ENCODE data around the gene VWA5B1.

The VWA5B1 gene

GRCh38 chr1:20344738-20345137 lies 54.1 kb downstream of the VWA5B1 start:
- no peaks in the 10 kb centered on the region for H3K9me3 ChIP-seq (ENCODE audit: insufficient read depth, low read length)
- H2AFZ ChIP-seq (ENCODE audit: low read depth, low read length), result no peak overlapping the region
- no peaks in the 10 kb centered on the region for H4K20me1 ChIP-seq (ENCODE audit: insufficient read depth, low read length)
- H3K79me2 ChIP-seq (ENCODE audit: low read length), result no peaks in the 10 kb centered on the region
- H3K4me2 ChIP-seq (ENCODE audit: low read length), result no peak overlapping the region
- peaks cover 4% of the 10 kb centered on the region; the same call in 1 of the 2 replicates for H3K27me3 ChIP-seq (ENCODE audit: low read depth, low read length)
- H3K4me3 ChIP-seq (ENCODE audit: low read length), result no peak overlapping the region
- no peak overlapping the region for H3K27ac ChIP-seq (ENCODE audit: low read length)
- H3K9ac ChIP-seq (ENCODE audit: low read length), result no peak overlapping the region
- H3K4me1 ChIP-seq (ENCODE audit: low read length), result no peaks in the 10 kb centered on the region
- no peak for TF ChIP-seq EZH2phosphoT487 (IDR thresholded peaks at IDR 0.05; ENCODE audit: low read depth)
- TF ChIP-seq CTCF (IDR thresholded peaks at IDR 0.05; ENCODE audit: low read depth, low read length), result no peak
- no peaks in the 10 kb centered on the region for H3K36me3 ChIP-seq (replicated peaks; ENCODE audit: low read depth, low read length)

- Histone ChIP-seq H4K20me1 (ENCODE audit: insufficient read depth, low read length) (no peaks in the 10 kb centered on the region), H3K4me1 (ENCODE audit: low read length) (no peaks in the 10 kb centered on the region), H3K9ac (ENCODE audit: low read length) (no peak overlapping the region), H3K4me3 (ENCODE audit: low read length) (no peak overlapping the region), H3K79me2 (ENCODE audit: low read length) (no peaks in the 10 kb centered on the region), H2AFZ (ENCODE audit: low read depth, low read length) (no peak overlapping the region), H3K4me2 (ENCODE audit: low read length) (no peak overlapping the region), H3K36me3 (replicated peaks; ENCODE audit: low read depth, low read length) (no peaks in the 10 kb centered on the region), H3K27me3 (ENCODE audit: low read depth, low read length) (peaks cover 4% of the 10 kb centered on the region; the same call in 1 of the 2 replicates), H3K27ac (ENCODE audit: low read length) (no peak overlapping the region), H3K9me3 (ENCODE audit: insufficient read depth, low read length) (no peaks in the 10 kb centered on the region)
- TF ChIP-seq EZH2phosphoT487 (IDR thresholded peaks at IDR 0.05; ENCODE audit: low read depth), result no peak
- no peak for TF ChIP-seq CTCF (IDR thresholded peaks at IDR 0.05; ENCODE audit: low read depth, low read length)
Measured at GRCh38 chr1:20345419-20345818, 54.7 kb downstream of the VWA5B1 start.

- Histone ChIP-seq H2AFZ (ENCODE audit: low read depth, low read length) (no peak overlapping the region), H3K27ac (ENCODE audit: low read length) (no peak overlapping the region), H3K9ac (ENCODE audit: low read length) (no peak overlapping the region), H3K4me3 (ENCODE audit: low read length) (no peak overlapping the region), H3K9me3 (ENCODE audit: insufficient read depth, low read length) (no peaks in the 10 kb centered on the region), H3K4me2 (ENCODE audit: low read length) (no peak overlapping the region), H3K4me1 (ENCODE audit: low read length) (no peaks in the 10 kb centered on the region), H3K27me3 (ENCODE audit: low read depth, low read length) (no peaks in the 10 kb centered on the region), H3K79me2 (ENCODE audit: low read length) (no peaks in the 10 kb centered on the region), H4K20me1 (ENCODE audit: insufficient read depth, low read length) (no peaks in the 10 kb centered on the region), H3K36me3 (replicated peaks; ENCODE audit: low read depth, low read length) (no peaks in the 10 kb centered on the region)
- TF ChIP-seq EZH2phosphoT487 (IDR thresholded peaks at IDR 0.05; ENCODE audit: low read depth) (no peak), CTCF (IDR thresholded peaks at IDR 0.05; ENCODE audit: low read depth, low read length) (no peak)
Measured at GRCh38 chr1:20346433-20346832, 55.8 kb downstream of the VWA5B1 start.

GRCh38 chr1:20347699-20348098 lies 57.0 kb downstream of the VWA5B1 start:
- no peak overlapping the region for H3K27ac ChIP-seq (ENCODE audit: low read length)
- H4K20me1 ChIP-seq (ENCODE audit: insufficient read depth, low read length), result no peaks in the 10 kb centered on the region
- H3K9ac ChIP-seq (ENCODE audit: low read length), result no peak overlapping the region
- H3K9me3 ChIP-seq (ENCODE audit: insufficient read depth, low read length), result no peaks in the 10 kb centered on the region
- no peaks in the 10 kb centered on the region for H3K27me3 ChIP-seq (ENCODE audit: low read depth, low read length)
- no peak overlapping the region for H2AFZ ChIP-seq (ENCODE audit: low read depth, low read length)
- TF ChIP-seq EZH2phosphoT487 (IDR thresholded peaks at IDR 0.05; ENCODE audit: low read depth) (no peak), CTCF (IDR thresholded peaks at IDR 0.05; ENCODE audit: low read depth, low read length) (no peak)
- H3K36me3 ChIP-seq (replicated peaks; ENCODE audit: low read depth, low read length), result no peaks in the 10 kb centered on the region
- H3K4me2 ChIP-seq (ENCODE audit: low read length), result no peak overlapping the region
- H3K4me3 ChIP-seq (ENCODE audit: low read length), result no peak overlapping the region
- H3K79me2 ChIP-seq (ENCODE audit: low read length), result no peaks in the 10 kb centered on the region
- H3K4me1 ChIP-seq (ENCODE audit: low read length), result no peaks in the 10 kb centered on the region
